Kidney tubule cell (primary cell): ENCODE data around the gene MSANTD1.
A peak's percentile ranks its signal among the peaks of the same experiment; 100 is the strongest.

Experiments
- DNase-seq: peaks from one replicate; pipeline ENCODE4 v3.0.0-alpha.2; 2018; ENCODE audit warnings: low spot score

The MSANTD1 gene

DNA sequence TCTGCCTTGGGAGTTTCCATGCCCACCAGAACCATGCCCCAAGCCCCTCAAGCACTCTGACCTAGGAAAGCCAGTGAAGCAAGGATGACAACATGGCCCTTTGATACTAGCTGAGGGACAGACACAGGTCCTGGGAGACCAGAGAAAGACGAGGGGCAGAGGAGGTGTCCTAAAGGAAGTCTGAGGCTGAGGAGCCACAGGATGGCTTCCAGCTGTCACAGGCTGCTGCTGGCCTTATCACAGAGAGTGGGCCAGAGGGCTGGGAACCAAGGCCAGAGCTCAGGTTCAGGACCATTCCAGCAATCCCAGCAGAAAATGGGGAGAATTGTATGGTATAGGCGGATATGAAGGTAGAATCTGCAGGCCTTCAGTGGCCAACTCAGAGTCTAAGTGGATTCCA is 31.7 kb upstream of the MSANTD1 start:
- DNase-seq = no peak

DNA sequence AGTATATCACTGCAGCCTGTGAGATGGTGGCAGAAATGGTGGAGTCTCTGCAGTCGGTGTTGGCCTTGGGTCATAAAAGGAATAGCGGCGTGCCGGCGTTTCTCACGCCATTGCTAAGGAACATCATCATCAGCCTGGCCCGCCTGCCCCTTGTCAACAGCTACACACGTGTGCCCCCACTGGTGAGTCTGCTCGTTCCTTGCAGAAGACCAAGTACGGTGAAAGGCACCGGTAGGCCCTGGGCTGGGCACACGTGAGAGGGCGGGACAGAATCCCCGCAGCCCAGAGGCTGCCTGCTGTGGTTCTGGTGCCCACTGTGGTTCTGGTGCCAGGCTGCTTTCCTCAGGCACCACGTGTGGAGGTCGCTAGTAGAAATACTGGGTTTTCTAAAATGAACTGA is 31.2 kb upstream of the MSANTD1 start:
- no peak for DNase-seq

DNA sequence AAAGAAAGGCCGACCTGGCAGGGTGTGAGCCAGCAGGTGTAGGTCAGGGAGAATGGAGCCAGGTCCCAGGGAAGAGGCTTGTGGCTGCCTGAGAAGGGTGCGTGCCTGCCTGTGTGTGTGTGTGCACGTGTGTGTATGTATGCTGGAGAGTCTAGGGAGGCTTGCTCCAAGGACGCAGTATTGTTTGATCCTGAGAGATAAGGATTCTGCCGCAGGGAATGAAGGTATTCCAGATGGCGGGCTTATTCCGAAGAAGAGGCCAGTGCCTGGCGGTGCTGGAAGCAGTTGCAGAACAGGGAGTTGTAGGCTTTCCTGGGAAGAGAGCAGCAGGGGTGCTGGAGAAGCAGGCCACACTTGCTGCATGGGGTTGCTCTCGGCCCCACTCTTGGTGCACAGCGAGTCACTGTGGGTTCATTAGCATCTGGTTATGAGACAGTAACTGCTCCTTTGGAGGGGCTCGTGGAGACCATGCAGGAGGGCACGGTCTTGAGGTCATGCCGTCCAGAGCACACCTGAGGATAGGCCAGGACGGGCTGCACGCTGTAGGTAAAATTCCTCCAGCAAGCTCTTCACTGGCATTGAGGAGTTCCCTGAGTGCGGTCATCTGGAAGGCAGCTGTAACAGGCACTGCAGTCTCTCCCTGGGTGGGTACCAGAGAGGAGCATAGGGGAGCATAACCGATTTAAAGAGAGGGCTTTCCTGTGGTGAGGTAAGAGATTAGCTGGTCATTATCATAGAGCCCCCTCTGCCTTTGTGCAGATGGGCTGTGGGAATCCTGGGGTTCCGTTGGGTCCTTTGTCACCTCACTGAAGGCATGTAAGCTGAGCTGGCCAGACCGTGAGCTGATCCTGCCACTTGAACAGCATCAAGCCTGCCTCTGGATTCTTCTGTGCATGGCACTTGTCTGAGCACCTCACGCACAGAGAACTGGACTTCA is 29.9 kb upstream of the MSANTD1 start:
- no peak for DNase-seq

DNA sequence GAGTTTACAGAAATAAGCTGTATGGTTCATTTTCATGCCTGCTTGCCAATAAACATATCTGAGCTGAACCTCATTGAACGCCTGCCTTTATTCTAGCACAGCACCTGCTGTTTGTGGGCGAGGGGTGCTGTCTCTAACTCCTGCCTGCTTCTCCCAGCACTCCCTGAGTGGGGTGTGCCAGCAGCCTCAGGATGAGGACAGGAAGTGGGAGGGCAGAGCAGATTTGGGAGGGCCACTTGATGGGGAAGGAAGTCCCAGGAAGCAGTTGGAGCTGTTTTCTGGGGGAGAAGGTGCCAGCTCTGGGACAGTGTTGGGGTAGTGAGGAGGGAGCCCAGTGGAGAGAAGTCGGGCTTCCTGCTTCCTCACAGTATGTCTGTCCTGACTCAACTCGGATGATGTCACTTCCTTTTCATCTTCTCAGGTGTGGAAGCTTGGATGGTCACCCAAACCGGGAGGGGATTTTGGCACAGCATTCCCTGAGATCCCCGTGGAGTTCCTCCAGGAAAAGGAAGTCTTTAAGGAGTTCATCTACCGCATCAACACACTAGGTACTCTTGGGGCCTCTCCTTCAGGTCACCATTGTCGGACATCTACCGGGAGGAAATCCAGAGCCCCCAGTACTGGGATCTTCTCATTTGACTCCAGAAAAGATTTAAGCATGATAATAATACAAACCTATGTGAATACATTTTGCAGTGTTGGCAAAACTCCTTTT is 29.0 kb upstream of the MSANTD1 start:
- DNase-seq = peak; percentile 14

GRCh38 chr4:3220476-3221183 is 28.3 kb upstream of the MSANTD1 start:
- DNase-seq = no peak

- DNase-seq = no peak
These were observed 27.8 kb upstream of the MSANTD1 start for GRCh38 chr4:3221184-3221494.

DNA sequence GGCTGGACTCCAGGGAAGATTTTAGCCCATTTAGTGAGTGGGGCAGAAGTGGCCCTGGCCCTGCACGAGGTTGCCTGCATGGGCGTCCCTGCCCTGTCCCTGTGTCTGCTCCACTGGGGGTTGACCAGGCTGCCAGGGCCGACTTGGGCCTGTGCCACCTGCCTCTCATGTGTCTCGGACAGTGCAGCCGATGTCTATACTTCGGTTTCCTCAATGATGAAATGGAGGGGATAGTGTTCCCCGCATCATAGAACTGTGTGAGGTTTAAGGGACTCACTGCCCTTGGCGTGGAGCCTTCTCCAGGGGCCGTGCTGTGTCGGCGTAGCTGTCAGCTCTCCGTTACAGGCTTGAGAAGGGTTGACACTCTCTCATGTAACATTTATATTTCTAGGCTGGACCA is 27.0 kb upstream of the MSANTD1 start:
- no peak for DNase-seq

GRCh38 chr4:3223346-3223745 is 25.6 kb upstream of the MSANTD1 start:
- DNase-seq = no peak

GRCh38 chr4:3223956-3224748 is 24.8 kb upstream of the MSANTD1 start:
- no peak for DNase-seq

- no peak for DNase-seq
These were observed 23.7 kb upstream of the MSANTD1 start for GRCh38 chr4:3225071-3225850.

DNA sequence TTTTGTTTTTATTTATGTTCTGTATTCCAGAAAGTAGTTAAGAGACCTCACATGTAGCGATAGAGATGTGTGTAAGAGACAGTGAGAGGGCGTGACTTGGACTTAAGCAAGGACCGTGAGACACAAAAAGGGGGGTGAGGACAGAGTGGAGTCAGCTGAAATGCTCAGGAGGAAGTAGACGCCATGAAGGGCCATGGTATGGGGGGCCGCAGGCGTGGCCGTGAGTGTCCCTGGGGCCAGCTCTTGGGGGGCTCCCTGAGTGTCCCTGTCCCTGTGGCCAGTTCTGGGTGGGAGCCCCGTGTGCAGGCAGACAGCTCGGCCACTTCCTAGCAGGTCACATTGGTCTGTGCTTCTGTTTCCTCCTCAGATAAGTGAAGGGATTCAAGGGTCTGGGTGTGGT is 23.0 kb upstream of the MSANTD1 start:
- no peak for DNase-seq

- DNase-seq = no peak
These were observed 22.5 kb upstream of the MSANTD1 start for GRCh38 chr4:3226467-3226866.

GRCh38 chr4:3226944-3227343 is 22.0 kb upstream of the MSANTD1 start:
- no peak for DNase-seq

DNA sequence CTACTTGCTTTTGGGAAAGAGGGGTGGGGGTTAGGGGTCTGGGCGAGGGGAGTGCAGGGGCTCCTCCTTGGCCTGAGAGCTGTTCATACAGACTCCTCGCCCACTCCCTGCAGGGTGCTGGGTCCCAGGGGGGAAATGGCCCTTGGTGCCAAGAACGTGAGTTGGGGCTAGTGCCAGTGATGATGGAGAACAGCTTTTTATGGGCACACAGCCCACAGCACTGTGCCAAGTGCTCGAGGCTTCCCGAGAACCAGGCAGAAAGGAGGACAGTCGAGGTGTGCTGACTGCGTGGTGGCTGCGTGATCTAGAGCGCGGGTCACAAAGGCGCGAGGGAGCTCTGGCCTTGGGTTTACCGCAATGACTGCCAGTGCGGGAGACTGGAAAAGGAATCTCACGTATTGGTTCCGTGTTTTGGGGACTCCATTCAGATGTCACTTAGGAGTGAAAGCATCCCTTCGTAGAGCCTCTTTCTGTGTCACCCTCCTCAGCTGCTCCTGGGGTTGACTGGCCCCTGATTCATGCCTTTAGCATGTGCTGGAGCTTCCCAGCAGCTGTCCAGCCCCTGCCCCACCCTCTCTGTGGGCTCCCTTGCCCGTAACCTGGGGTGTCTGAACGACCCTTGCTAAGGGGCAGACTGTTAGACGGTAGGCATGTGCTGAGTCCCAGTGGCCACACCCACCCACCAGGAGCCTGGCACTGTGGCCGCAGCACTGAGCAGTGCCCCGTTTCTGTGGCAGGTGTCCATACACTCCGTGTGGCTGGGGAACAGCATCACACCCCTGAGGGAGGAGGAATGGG is 20.9 kb upstream of the MSANTD1 start:
- no peak for DNase-seq

DNA sequence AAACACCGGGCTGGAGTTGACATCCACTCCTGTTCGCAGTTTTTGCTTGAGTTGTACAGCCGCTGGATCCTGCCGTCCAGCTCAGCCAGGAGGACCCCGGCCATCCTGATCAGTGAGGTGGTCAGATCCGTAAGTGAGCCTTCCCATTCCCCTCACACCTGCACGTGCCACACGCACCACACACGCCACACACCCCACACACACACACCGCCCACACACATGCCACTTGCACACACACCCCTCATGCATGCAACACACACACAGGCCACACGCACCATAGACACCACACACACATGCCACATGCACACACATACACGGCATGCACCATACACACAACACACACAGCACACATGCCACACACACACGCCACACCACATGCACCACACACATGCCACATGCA is 20.1 kb upstream of the MSANTD1 start:
- no peak for DNase-seq

- no peak for DNase-seq
These were observed 19.6 kb upstream of the MSANTD1 start for GRCh38 chr4:3229328-3229727.

DNA sequence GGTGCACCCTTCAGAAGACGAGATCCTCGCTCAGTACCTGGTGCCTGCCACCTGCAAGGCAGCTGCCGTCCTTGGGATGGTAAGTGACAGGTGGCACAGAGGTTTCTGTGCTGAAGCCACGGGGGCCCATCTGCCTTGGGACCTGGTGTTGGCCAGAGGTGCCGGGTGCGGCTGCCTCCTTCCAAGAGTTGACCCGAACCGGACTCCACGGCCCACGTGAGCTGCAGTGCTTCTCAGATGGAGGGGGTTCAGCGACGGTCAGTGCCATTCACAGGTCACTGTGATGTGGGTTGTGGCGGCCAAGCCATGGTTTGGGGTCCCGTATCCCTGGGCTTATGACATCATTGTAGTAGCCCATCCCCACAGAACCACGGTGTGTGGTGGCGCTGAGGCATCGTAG is 19.0 kb upstream of the MSANTD1 start:
- DNase-seq = no peak

DNA sequence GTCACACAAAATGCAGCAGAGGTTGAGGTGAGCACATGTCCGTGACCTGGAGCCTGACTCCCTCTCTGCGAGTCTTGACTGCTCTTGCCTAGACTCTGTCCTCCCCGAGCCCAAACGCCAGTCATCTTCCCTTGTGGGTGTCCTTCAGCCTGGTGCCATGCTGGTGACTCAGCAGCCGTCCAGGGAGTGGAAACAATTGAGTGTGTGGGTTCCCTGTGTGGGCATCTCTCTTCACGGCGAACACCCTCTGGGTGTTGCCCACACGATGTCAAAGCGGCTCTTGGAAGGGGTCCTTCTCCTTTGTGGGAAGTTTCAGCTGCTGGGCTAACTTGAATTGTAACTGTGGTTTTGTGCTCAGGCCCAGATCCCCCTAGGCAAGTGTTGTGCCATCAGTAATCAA is 17.5 kb upstream of the MSANTD1 start:
- DNase-seq = no peak

DNA sequence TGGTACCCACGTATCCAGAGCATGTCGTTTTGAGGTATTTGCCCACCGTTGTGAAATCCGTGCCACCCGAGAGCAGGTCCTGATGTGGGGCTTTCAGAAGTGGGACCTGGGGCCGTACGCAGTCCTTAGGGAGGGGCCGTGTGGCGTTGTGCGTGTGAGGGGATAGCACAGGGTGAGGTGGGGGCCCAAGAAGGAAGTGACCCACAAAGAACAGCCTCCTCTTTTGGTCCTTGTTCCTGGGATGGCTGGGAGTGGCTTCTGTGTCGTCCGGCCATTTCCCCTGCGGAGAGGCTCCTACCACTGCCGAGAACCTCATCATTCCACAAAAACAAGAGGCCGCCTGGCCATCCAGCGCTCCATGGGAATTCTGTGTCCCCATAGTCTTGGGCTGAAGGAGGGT is 17.0 kb upstream of the MSANTD1 start:
- DNase-seq = no peak

DNA sequence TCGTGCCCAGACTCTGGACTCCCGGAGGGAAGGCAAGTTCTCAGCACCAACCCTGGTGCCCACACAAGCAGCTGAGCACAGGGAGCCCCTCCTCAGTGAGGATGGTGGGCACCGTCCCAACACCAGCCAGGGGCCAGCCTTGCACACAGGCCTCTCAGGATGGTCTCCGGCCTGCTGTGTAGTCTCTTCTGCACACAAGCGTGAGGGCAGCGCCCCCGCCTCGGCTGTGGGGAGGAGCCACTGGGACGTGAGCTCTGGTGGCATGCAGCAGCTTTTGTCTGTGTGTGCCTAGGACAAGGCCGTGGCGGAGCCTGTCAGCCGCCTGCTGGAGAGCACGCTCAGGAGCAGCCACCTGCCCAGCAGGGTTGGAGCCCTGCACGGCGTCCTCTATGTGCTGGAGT is 16.1 kb upstream of the MSANTD1 start:
- no peak for DNase-seq
